Left cardiac atrium (tissue), 4 donors: Measurements from ENCODE around the gene PGAM1. TPM values are rescaled to one million over a fixed set of nuclear protein-coding genes. Genes with fewer than 3 reads are reported as not detected.

Experiments
- ATAC-seq, 2 donors: fragments of 200-7000 bp; cut with Tn5 transposase; one replicate each; pipeline ENCODE4 v1.9.1; 2020; ENCODE audit warnings: mild to moderate bottlenecking in 2 of 2, moderate library complexity in 2 of 2
- DNase-seq: peaks from one replicate; pipeline ENCODE4 v3.0.0-alpha.2; 2020
- intact Hi-C, 2 donors: fragments of 100-400 bp; cut with DNase I; formaldehyde crosslinking; loops; one replicate each; pipeline versions ENCODE4 v1.14.1 to v1.15.1; 2022 to 2023
- total RNA-seq, 2 donors: library from RNA; stranded (reverse); fragmentation: NEBNext Ultra II Directional; extraction: Animal tissue kit (Norgen Biotek cat#: 25700); gene quantifications; one replicate each; pipeline ENCODE4 v1.2.1, GENCODE V29; 2021
- donor health status: DM: no; HTN: yes; CAD: no.
- donor health status: DM: no; HTN: yes; CAD: no; lungs with severe emphysema.
- donor health status: DM: yes; HTN: yes; CAD: no.
- donor health status: Dilated cardiomyopathy.

The PGAM1 gene
- total RNA-seq, 2 donors from 2014 or later: 258 to 344 TPM

DNA sequence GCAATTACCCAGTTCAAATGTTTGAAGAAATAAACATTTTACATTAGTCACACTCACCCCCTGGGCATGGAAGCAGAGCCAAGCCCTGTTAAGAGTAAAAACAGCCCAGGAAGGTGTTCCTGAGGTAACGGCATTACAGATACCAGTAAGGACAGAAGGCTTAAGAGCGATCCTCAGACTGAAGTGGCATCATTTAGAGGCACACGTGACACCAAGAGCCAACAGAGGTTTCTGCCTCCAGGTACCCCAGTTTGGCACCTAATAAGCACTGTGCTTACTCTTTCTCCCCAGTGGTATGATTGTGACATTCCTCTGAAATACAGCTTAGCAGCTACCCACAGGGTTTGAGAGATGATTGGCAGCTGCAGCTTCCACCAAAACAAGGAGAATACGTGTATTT lies 55.1 kb downstream of the PGAM1 start:
- intact Hi-C loops: no loop called here
- no peak for DNase-seq
- ATAC-seq: no peak

GRCh38 chr10:97482381-97482780 lies 56.4 kb downstream of the PGAM1 start:
- intact Hi-C loops: no loop called here
- ATAC-seq (no peak), DNase-seq (no peak)

Other genes with a start within 250 kb of the PGAM1 start
- gene SLIT1, start 240.2 kb upstream of the PGAM1 start, total RNA-seq: under 1 TPM; 0.24 to 0.31 TPM
- gene ARHGAP19, start 133.6 kb upstream of the PGAM1 start, total RNA-seq: 1 to 10 TPM; 4.4 to 7.6 TPM
- gene FRAT1, start 106.9 kb upstream of the PGAM1 start, total RNA-seq: 1 to 10 TPM; 2.1 to 6.2 TPM
- 1 to 10 TPM; 4.9 to 7.6 TPM for gene FRAT2, start 91.5 kb upstream of the PGAM1 start, total RNA-seq
- gene RRP12, start 24.9 kb upstream of the PGAM1 start, total RNA-seq: 10 to 100 TPM in 1 of 2 donors, 1 to 10 TPM in 1; 7.6 to 27.2 TPM
- 10 to 100 TPM; 16.6 to 18.6 TPM for gene EXOSC1, start 19.8 kb downstream of the PGAM1 start, total RNA-seq
- gene ZDHHC16, start 20.0 kb downstream of the PGAM1 start, total RNA-seq: 10 to 100 TPM; 26.2 to 26.5 TPM
- 10 to 100 TPM; 31.9 to 34.0 TPM for gene MMS19, start 72.2 kb downstream of the PGAM1 start, total RNA-seq
- 10 to 100 TPM; 22.6 to 23.7 TPM for gene UBTD1, start 72.7 kb downstream of the PGAM1 start, total RNA-seq
- gene ANKRD2, start 146.6 kb downstream of the PGAM1 start, total RNA-seq: 10 to 100 TPM; 11.8 to 54.6 TPM
- gene HOGA1, start 158.2 kb downstream of the PGAM1 start, total RNA-seq: 10 to 100 TPM in 1 of 2 donors, 1 to 10 TPM in 1; 7.7 to 13.2 TPM
- under 1 TPM in 1 of 2 donors, not detected in 1; 0.35 TPM for gene C10orf62, start 163.5 kb downstream of the PGAM1 start, total RNA-seq
- gene MORN4, start 207.3 kb downstream of the PGAM1 start, total RNA-seq: 1 to 10 TPM; 7.0 to 8.3 TPM
- 10 to 100 TPM; 11.2 to 12.1 TPM for gene PI4K2A, start 214.5 kb downstream of the PGAM1 start, total RNA-seq